GM18526 (cell line): Measurements from ENCODE around the gene DOCK2.

Experiments
- POLR2A ChIP-seq: IDR thresholded peaks from 3 replicates; pipeline ENCODE4 v1.6.1; 2011; ENCODE audit not compliant: insufficient read length; ENCODE audit errors: extremely low read depth

The DOCK2 gene

DNA sequence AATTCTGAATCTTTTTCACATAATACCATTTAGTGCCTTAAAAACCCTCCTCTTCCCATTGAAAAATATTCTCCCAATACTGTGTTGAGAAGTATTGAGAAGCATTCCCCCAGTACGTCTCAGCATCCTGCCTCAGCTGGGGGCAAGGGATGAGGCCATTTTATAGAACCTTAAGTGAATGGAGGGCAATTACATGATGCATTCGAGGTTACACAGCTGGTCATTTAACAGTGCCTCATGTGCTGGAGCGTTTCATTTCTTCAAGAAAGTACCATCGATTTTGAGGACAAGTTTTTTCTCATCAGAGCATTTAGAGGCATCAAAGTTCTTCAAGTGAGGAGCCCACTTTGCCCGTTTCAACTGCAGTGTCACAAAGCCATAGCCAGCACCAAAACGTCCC is 135.6 kb downstream of the DOCK2 start:
- TF ChIP-seq POLR2A: no peak

DNA sequence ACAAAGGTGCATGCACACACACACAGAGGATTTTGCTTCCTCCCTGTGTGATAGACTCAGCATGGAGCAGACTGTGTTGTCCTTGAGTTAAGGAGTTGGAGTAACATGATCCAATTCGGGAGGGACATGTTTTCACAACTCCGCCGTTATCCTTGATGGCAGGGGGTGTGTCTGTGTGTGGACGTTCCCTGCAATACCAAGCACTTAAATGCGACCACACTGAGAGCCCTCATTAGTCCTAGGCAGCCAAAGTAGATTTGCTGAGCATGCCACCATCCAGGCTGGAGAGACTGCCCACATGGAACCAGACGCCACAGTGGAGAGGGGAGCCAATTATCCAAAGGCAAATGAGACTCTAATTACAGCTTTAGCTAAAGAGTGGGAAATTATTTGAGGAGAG is 140.1 kb downstream of the DOCK2 start:
- no peak for TF ChIP-seq POLR2A

DNA sequence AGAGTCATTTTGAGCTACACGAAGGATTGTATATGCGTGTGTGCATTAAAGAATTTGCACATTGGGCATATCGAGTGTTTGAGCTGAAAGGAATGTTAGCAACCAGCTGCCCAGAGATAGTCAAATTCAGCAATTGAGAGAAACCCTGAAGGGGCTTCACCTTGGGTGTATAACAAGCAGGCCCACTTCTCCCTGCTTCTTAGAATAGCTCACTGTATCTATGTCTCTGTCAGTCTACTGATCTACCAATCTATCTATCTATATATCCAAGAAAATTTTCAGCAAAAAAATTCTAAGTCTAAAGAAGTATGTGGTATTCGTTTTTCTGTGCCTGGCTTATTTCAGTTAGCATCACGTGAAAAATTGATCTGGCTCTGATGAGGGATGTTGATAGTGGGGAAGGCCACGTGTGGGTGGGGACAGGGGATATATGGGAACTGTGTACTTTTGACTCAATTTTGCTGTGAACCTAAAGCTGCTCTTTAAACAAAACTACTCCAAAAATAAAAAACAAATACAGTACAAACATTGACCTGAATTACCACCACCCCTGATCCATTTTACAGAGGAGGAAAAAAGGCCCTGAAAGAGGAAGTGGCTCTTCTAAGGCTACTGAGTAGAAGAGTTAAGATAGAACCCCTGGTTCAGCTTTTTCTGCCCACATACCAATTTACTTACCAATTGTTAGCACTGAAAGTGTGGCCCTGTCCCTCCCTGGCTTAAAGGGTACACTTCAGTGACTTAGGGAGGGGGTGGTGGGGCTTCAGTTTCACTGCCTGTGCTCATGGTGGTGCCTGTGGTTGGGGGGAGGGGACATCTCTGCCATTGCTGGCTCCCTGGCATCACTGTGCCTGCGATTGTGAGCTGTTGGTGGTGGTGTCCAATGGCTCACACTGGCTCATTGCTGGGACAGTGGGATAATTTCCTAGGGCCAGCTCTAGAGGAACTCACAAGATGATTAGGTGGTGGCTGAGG is 141.8 kb downstream of the DOCK2 start:
- no peak for TF ChIP-seq POLR2A

- no peak for TF ChIP-seq POLR2A
Measured at GRCh38 chr5:169781420-169782345, 144.6 kb downstream of the DOCK2 start.

GRCh38 chr5:169785771-169786618 is 148.9 kb downstream of the DOCK2 start:
- TF ChIP-seq POLR2A: no peak

GRCh38 chr5:169788168-169788567 is 151.1 kb downstream of the DOCK2 start:
- TF ChIP-seq POLR2A: no peak

GRCh38 chr5:169789417-169789940 is 152.4 kb downstream of the DOCK2 start:
- no peak for TF ChIP-seq POLR2A

GRCh38 chr5:169791251-169791650 is 154.2 kb downstream of the DOCK2 start:
- no peak for TF ChIP-seq POLR2A

DNA sequence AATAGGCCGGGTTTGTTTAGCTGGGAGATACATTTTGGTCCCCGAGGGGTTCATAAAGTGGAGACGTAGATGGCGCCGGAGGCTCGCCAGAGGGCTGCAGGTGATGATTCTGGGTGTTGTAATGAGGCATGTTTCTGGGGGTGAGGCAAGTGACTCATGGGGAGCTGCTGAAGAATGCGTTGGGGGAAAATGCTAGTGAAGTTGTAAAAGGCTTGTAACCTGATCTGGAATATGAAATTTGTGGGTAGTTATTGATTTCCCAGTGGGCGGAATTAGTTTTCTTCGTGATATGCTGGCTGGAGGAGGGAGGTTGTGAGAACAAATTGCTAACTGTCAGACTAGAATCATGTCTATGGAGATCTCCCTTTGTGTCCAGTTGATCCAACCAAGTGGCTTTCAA is 158.3 kb downstream of the DOCK2 start:
- TF ChIP-seq POLR2A: no peak

DNA sequence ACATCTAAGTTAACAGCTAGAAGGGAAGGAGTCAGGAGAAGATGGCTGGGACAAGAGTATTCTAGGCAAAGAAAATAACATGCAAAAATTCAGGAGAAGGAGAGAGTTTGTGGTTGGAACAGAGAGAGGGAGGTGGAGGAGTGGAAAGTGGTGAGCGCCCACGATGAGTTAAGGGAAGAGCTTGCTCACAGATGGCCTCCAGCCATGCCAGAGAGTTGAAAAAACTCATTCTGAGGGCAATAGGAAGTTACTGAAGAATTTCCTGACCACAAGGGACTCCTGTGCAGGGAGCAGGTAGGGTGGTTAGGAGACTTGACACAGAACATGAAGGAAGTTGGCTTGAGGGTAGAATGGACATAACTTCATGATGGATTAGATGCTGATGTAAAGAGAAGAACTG is 159.7 kb downstream of the DOCK2 start:
- no peak for TF ChIP-seq POLR2A

DNA sequence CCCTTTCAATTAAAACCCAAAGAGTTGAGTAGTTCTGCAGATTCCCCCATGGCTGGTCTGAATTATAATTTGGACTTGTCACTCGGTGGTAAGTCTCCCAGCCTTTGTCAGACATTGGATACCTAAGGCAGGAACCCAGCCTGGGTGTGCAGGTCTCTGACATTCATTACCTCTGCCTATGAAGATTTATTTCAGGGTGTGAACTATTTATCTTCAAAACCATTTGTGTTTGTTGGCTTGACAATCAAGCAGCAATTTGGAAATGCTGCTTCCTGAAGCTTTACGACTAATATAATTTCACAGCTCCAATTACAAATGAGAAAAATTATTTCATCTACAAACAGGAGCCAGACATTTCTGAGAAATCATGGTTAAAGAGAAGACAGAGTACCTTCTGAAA is 160.5 kb downstream of the DOCK2 start:
- no peak for TF ChIP-seq POLR2A

GRCh38 chr5:169798438-169798837 is 161.4 kb downstream of the DOCK2 start:
- no peak for TF ChIP-seq POLR2A

DNA sequence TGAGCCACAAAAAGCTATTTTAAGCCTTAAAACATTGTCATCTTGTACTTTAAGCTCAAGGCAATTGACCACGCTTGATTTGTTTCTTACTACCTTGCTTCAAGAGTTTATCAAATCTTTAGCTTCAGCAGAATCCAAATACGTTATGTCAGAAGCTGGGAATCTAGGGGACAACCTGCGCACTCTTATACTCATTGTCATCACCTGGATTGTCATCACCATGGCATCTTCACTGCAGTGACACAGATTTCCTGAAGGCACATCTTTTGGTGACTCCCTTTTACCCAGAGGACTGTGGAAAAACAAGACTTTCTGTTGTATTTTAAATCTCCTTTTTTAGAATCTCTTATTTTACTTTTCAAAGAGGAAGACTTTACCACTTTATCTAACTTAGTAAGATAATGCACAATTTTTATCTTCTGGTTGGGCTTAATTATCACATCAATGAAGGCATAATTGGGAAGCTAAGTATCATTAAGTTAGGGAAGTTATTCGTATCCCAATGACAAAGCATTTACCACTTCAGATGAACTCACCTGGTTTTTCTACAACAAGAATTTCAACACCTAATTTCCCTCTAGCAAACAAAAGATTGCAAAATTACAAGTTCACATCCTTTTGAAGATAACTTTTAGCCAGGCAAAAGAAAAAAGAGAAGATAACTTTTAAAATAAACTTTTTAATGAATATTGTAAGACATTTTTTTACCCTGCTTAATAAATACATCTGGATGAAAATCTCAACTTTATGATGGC is 162.0 kb downstream of the DOCK2 start:
- no peak for TF ChIP-seq POLR2A

DNA sequence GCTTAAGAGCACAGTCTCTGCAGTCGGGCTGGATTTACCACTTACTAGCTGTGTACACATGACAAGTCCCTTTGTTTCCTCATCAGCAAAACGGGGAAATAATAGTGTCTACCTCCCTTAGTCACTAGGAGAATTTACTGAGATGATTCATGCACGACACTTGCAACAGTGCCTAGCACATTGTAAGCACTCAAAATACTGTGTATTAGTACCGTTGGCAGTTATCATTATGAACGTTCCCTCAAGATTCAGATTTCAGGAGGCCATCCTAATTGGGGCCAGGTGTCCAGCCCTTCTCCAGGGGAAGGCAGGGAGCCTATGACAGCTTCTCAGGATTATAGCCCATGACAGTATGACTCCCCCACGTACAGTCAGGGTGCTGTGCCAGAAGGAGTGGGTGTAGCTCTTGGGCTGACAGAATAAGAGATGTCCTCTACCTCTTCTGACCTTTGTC is 164.3 kb downstream of the DOCK2 start:
- TF ChIP-seq POLR2A: no peak
